Measurements from ENCODE around the gene HSPA1A. TPM values are rescaled to one million over a fixed set of nuclear protein-coding genes. Genes with fewer than 3 reads are reported as not detected.
A peak's percentile ranks its signal among the peaks of the same experiment; 100 is the strongest.
"Not testable (repeated sequence)": the region's sequence is repeated elsewhere in the genome, so short reads cannot be mapped to it uniquely, and the experiment has no call there.

Gene HSPA1A
- polyA plus RNA-seq, 3 donors = 144 to 215 (median 200) TPM

DNA sequence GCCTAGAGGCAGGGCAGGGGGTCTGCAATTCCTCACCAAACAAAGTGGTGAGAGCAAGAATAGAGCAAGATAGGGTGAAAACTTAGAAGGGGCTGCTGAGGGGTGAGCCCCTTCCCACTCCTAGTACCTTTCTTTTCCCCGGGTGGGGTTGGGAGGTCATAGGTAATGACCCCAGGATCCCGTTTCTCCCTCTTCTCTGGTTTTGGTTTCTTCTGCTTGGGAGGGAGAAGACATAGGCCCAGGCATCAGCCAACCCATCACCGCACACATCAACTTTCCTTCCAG is 23.3 kb upstream of the HSPA1A start:
- no peak overlapping the region for H3K4me3 ChIP-seq (replicated peaks in 1 of 3; ENCODE audit: low read depth in 2 of 3, low read length in 3 of 3)
- TF ChIP-seq, protein P1, sequence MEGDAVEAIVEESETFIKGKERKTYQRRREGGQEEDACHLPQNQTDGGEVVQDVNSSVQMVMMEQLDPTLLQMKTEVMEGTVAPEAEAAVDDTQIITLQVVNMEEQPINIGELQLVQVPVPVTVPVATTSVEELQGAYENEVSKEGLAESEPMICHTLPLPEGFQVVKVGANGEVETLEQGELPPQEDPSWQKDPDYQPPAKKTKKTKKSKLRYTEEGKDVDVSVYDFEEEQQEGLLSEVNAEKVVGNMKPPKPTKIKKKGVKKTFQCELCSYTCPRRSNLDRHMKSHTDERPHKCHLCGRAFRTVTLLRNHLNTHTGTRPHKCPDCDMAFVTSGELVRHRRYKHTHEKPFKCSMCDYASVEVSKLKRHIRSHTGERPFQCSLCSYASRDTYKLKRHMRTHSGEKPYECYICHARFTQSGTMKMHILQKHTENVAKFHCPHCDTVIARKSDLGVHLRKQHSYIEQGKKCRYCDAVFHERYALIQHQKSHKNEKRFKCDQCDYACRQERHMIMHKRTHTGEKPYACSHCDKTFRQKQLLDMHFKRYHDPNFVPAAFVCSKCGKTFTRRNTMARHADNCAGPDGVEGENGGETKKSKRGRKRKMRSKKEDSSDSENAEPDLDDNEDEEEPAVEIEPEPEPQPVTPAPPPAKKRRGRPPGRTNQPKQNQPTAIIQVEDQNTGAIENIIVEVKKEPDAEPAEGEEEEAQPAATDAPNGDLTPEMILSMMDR (IDR thresholded peaks at IDR 0.05) = no peak
- intact Hi-C loops (cut with micrococcal nuclease) = loop anchor here (5.0 to 10.0 kb wide), 2 partner anchors 45 to 57 kb away; partner anchors contain the start of gene CLIC1 (in 1 of the 2)
- H3K4me2 ChIP-seq (replicated peaks; ENCODE audit: extremely low read depth, low read length, poor library complexity, severe bottlenecking) = no peak overlapping the region
- H3K4me1 ChIP-seq (ENCODE audit: control insufficient read depth in 1 of 2, insufficient read depth in 2 of 2, low read length in 2 of 2) = peaks cover 24 to 35% of the 10 kb centered on the region in 2 donors
- Mint-ChIP-seq H3K27ac (peak overlapping the region in 2 of 7 donors; percentile 5 to 45), H3K4me1 (peaks cover 25% of the 10 kb centered on the region), H3K4me3 (no peak overlapping the region), H3K36me3 (peaks cover 19 to 42% of the 10 kb centered on the region in 2 donors), H3K9me3 (no peaks in the 10 kb centered on the region), H3K27me3 (ENCODE audit: low read depth in 3 of 3) (no peaks in the 10 kb centered on the region)
- DNase-seq = no peak
- H3K9me3 ChIP-seq (replicated peaks in 1 of 2; ENCODE audit: control insufficient read depth in 1 of 2, insufficient read depth in 1 of 2, low read length in 2 of 2) = no peaks in the 10 kb centered on the region
- H3K79me2 ChIP-seq (ENCODE audit: insufficient read depth, low read length) = peaks cover 23% of the 10 kb centered on the region
- no peak overlapping the region for H2AFZ ChIP-seq (ENCODE audit: insufficient read depth, low read depth, low read length, poor library complexity, severe bottlenecking)
- H3K9ac ChIP-seq (ENCODE audit: insufficient read depth, low read length, poor library complexity, severe bottlenecking) = no peak overlapping the region
- H3K27ac ChIP-seq (ENCODE audit: low read depth in 1 of 2, low read length in 2 of 2) = no peak overlapping the region
- H4K20me1 ChIP-seq (ENCODE audit: insufficient read depth, low read length) = no peaks in the 10 kb centered on the region
- H3K36me3 ChIP-seq (replicated peaks in 1 of 2; ENCODE audit: control insufficient read depth in 1 of 2, insufficient read depth in 2 of 2, low read length in 2 of 2) = peaks cover 12 to 22% of the 10 kb centered on the region in 2 donors
- H3K27me3 ChIP-seq (ENCODE audit: control insufficient read depth in 2 of 2, insufficient read depth in 2 of 2, low read length in 2 of 2) = no peaks in the 10 kb centered on the region
- WGBS (ENCODE audit: insufficient coverage) = no CpG with 5 or more reads among the region's 3 CpGs

DNA sequence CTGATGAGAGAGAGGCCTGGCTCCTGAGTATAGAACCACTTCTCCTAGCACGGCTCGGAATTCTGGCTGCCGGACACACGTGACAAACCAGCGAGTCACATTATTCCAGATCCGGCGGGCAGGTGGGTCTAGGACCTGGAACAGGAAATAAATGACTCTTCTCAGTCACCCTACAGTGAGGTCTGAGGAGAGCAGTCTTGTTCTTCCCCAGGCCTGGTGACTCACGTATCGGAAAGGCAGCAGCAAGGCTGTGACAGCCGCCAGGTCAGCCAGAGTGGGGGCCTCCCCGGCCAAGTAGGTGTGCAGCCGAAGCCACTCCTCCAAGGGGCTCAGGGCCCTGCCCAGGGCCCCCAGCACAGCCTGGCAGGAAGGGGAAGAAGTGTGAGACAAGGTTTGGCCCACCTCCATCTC is 22.6 kb upstream of the HSPA1A start:
- no peaks in the 10 kb centered on the region for H3K9me3 Mint-ChIP-seq
- no peaks in the 10 kb centered on the region for H3K9me3 ChIP-seq (replicated peaks in 1 of 2; ENCODE audit: control insufficient read depth in 1 of 2, insufficient read depth in 1 of 2, low read length in 2 of 2)
- peaks cover 12 to 22% of the 10 kb centered on the region in 2 donors for H3K36me3 ChIP-seq (replicated peaks in 1 of 2; ENCODE audit: control insufficient read depth in 1 of 2, insufficient read depth in 2 of 2, low read length in 2 of 2)
- no peaks in the 10 kb centered on the region for H3K27me3 ChIP-seq (ENCODE audit: control insufficient read depth in 2 of 2, insufficient read depth in 2 of 2, low read length in 2 of 2)
- H3K27ac ChIP-seq (ENCODE audit: low read depth in 1 of 2, low read length in 2 of 2) = no peak overlapping the region
- peaks cover 28% of the 10 kb centered on the region for H3K4me1 Mint-ChIP-seq
- peaks cover 24 to 35% of the 10 kb centered on the region in 2 donors for H3K4me1 ChIP-seq (ENCODE audit: control insufficient read depth in 1 of 2, insufficient read depth in 2 of 2, low read length in 2 of 2)
- intact Hi-C loops (cut with micrococcal nuclease) = loop anchor here (5.0 to 10.0 kb wide), 2 partner anchors 45 to 58 kb away; partner anchors contain the start of gene CLIC1 (in 1 of the 2)
- H3K4me3 ChIP-seq (replicated peaks in 1 of 3; ENCODE audit: low read depth in 2 of 3, low read length in 3 of 3) = no peak overlapping the region
- TF ChIP-seq, protein P1 (IDR thresholded peaks at IDR 0.05) = no peak
- H3K27me3 Mint-ChIP-seq (ENCODE audit: low read depth in 3 of 3) = no peaks in the 10 kb centered on the region
- H3K4me3 Mint-ChIP-seq = no peak overlapping the region
- no peak overlapping the region for H2AFZ ChIP-seq (ENCODE audit: insufficient read depth, low read depth, low read length, poor library complexity, severe bottlenecking)
- no peaks in the 10 kb centered on the region for H4K20me1 ChIP-seq (ENCODE audit: insufficient read depth, low read length)
- WGBS (ENCODE audit: insufficient coverage) = 55% methylated on average over 10 of the region's 12 CpGs
- H3K79me2 ChIP-seq (ENCODE audit: insufficient read depth, low read length) = peaks cover 23% of the 10 kb centered on the region
- DNase-seq = no peak
- no peak overlapping the region for H3K4me2 ChIP-seq (replicated peaks; ENCODE audit: extremely low read depth, low read length, poor library complexity, severe bottlenecking)
- peak overlapping the region in 2 of 7 donors; percentile 58 to 65 for H3K27ac Mint-ChIP-seq
- peaks cover 19 to 37% of the 10 kb centered on the region in 2 donors for H3K36me3 Mint-ChIP-seq
- no peak overlapping the region for H3K9ac ChIP-seq (ENCODE audit: insufficient read depth, low read length, poor library complexity, severe bottlenecking)

DNA sequence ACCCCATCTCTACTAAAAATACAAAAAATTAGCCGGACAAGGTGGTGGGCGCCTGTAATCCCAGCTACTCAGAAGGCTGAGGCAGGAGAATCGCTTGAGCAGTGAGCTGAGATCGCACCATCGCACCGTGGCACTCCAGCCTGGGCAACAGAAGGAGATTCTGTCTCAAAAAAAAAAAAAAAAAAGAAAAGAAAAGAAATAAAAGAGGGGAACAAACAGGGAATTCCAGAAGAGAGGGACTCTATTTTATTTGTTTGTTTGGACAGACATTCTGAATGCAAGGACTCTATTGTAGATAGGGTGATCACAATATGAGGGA is 21.5 kb upstream of the HSPA1A start:
- H3K36me3 Mint-ChIP-seq = peaks cover 17 to 37% of the 10 kb centered on the region in 2 donors
- not testable (repeated sequence) for H2AFZ ChIP-seq (ENCODE audit: insufficient read depth, low read depth, low read length, poor library complexity, severe bottlenecking); H3K27ac Mint-ChIP-seq; H3K4me3 Mint-ChIP-seq; H3K9me3 ChIP-seq (replicated peaks in 1 of 2; ENCODE audit: control insufficient read depth in 1 of 2, insufficient read depth in 1 of 2, low read length in 2 of 2); DNase-seq; H3K27me3 Mint-ChIP-seq (ENCODE audit: low read depth in 3 of 3); H3K9me3 Mint-ChIP-seq; H3K27me3 ChIP-seq (ENCODE audit: control insufficient read depth in 2 of 2, insufficient read depth in 2 of 2, low read length in 2 of 2); H4K20me1 ChIP-seq (ENCODE audit: insufficient read depth, low read length); H3K9ac ChIP-seq (ENCODE audit: insufficient read depth, low read length, poor library complexity, severe bottlenecking)
- peak overlapping the region in 1 of 3 experiments; percentile 98 for H3K4me3 ChIP-seq (replicated peaks in 1 of 3; ENCODE audit: low read depth in 2 of 3, low read length in 3 of 3)
- peaks cover 12 to 25% of the 10 kb centered on the region in 2 donors for H3K36me3 ChIP-seq (replicated peaks in 1 of 2; ENCODE audit: control insufficient read depth in 1 of 2, insufficient read depth in 2 of 2, low read length in 2 of 2)
- H3K4me1 Mint-ChIP-seq = peaks cover 28% of the 10 kb centered on the region
- peaks cover 23% of the 10 kb centered on the region for H3K79me2 ChIP-seq (ENCODE audit: insufficient read depth, low read length)
- peak overlapping the region in 1 of 2 donors; percentile 95 for H3K27ac ChIP-seq (ENCODE audit: low read depth in 1 of 2, low read length in 2 of 2)
- intact Hi-C loops (cut with micrococcal nuclease) = loop anchor here (2.0 to 10.0 kb wide), 3 partner anchors 25 to 59 kb away; partner anchors contain the start of gene CLIC1 (in 1 of the 2)
- H3K4me2 ChIP-seq (replicated peaks; ENCODE audit: extremely low read depth, low read length, poor library complexity, severe bottlenecking) = peak overlapping the region; percentile 96
- 92% methylated on average over 2 of the region's 6 CpGs for WGBS (ENCODE audit: insufficient coverage)
- peaks cover 24 to 35% of the 10 kb centered on the region in 2 donors for H3K4me1 ChIP-seq (ENCODE audit: control insufficient read depth in 1 of 2, insufficient read depth in 2 of 2, low read length in 2 of 2)
